ENCODE measurements around the gene DIP2A.

The DIP2A gene

GRCh38 chr21:46616656-46617055 lies 158.0 kb downstream of the DIP2A start:
- no peak for TF ChIP-seq CTCF (IDR thresholded peaks at IDR 0.05; ENCODE audit: extremely low read depth, missing control alignments)
- no peak for DNase-seq (ENCODE audit: low spot score)

- TF ChIP-seq CTCF (IDR thresholded peaks at IDR 0.05; ENCODE audit: extremely low read depth, missing control alignments), result no peak
- DNase-seq (ENCODE audit: low spot score), result no peak
These were observed 158.8 kb downstream of the DIP2A start for GRCh38 chr21:46617267-46618051.

- no peak for DNase-seq (ENCODE audit: low spot score)
- no peak for TF ChIP-seq CTCF (IDR thresholded peaks at IDR 0.05; ENCODE audit: extremely low read depth, missing control alignments)
These were observed 160.2 kb downstream of the DIP2A start for GRCh38 chr21:46618738-46619379.

Data from GM20000 (cell line).